ENCODE measurements around the gene SLC1A2. TPM values are rescaled to one million over a fixed set of nuclear protein-coding genes. Genes with fewer than 3 reads are reported as not detected.

SLC1A2 gene
- total RNA-seq, 1 experiment from 2014 or later, result 0.71 TPM

DNA sequence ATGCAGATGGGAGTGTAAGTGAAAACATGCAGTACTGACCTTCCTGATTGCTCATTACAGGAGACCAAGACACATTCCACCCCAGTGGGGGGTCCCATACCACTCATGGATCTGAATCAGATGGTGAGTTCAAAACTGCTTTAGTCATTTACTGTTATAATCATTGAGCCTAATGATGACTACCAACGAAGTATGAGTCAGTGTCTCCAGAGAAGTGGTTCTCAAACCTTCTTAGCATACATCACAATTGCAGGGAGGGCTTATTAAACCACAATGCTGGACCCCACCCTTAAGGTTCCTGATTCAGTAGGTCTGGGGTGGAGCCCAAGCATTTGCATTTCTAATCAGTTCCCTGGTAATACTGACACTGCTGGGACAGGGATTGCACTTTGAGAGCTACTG is 204.6 kb downstream of the SLC1A2 start:
- no peak for DNase-seq (ENCODE audit: low read depth, low spot score)
- in situ Hi-C loops (cut with HindIII; ENCODE audit: low pct_unique_long_range_greater_than_20kb, low sequenced_read_pairs), result no loop called here

DNA sequence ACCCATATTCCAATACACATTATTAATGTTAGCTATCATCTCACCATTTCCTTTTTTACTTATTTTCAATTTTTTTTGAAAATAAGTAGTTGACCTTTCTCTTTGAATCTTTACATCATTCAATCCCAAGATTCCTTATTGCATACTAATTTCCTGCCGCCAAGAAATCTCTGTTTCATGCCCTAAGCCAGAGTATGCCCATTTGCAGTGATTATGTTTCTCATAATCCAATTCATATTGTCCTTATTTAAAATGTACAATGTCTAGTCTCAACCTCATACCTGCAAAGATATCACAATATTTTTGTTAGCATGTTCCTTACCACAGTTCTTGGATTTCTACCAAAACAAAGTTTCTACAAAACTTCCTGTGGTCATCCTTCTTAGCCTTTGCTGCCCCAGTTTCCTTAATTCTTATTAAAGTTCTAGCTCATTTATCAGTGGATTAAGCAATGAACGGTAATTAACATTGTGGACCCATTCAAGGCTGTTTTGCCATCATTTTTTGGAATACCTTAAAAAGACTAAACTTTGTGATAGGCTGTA is 205.1 kb downstream of the SLC1A2 start:
- in situ Hi-C loops (cut with HindIII; ENCODE audit: low pct_unique_long_range_greater_than_20kb, low sequenced_read_pairs), result no loop called here
- DNase-seq (ENCODE audit: low read depth, low spot score), result no peak

DNA sequence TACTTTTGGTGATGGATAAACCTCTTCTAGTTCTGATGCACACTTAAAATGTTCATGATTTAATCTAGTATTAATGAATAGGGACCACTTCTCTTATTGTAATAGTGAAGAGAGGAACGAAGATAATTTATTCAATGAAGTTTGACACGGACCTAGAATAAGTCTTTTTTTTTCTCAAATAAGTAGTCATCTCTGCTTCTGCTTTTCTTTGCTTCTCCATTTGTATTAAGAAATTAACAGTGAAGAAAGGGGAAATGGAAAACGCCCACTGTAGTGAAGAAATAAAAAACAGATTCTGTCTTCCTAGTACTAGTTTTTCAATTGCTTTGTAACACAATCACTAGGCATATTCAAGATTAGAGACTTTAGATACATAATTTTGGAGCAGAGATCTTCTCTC is 207.4 kb downstream of the SLC1A2 start:
- in situ Hi-C loops (cut with HindIII; ENCODE audit: low pct_unique_long_range_greater_than_20kb, low sequenced_read_pairs), result no loop called here
- DNase-seq (ENCODE audit: low read depth, low spot score), result no peak

DNA sequence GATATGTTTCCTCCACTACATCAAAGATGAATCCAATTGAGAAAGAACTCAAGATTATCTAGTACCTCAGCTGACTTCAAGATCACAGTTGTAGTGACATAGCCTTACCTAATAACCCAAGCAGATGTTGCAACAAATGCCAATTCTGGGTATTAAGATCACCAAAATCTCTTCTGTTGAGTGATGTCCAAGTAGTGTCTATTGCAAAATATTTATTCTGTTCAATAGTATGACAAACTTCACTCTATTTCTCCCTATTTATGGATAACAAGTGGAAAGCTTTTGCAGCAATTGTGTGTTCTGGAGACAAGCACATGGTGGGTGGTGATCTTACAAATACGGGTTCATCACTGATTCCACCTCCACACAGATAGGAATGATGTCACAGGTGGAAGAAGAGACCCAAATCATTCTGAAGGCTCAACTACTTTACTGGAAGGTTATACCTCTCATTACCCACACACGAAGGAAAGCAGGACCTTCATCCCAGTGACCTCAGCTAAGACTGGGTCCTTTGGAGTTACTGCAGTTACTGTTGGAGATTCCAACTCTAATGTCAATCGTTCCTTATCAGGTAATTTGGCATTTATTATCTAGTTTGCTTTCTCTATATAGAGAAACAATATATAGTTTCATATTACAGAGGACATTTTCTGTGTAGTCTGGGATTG is 208.3 kb downstream of the SLC1A2 start:
- no peak for DNase-seq (ENCODE audit: low read depth, low spot score)
- in situ Hi-C loops (cut with HindIII; ENCODE audit: low pct_unique_long_range_greater_than_20kb, low sequenced_read_pairs), result no loop called here

DNA sequence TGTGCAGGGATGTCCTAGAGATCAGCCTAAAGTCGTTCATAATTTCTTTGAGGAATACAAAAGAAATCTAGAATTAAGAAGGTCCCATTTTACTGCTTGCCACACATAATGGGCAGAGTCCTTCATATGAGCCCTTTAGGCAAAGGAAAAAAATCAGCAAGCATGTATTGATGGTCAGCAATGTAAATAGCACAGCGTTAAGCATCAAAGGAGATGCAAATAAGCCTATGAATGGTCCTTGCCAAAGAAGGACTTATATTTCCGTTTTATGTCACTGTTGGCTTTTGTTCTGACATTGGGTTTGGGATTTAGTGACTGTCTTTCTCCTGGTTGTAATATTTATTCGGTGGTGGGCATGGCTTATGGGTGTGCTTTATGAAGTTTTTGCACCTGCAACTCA is 210.6 kb downstream of the SLC1A2 start:
- DNase-seq (ENCODE audit: low read depth, low spot score), result no peak
- in situ Hi-C loops (cut with HindIII; ENCODE audit: low pct_unique_long_range_greater_than_20kb, low sequenced_read_pairs), result no loop called here

DNA sequence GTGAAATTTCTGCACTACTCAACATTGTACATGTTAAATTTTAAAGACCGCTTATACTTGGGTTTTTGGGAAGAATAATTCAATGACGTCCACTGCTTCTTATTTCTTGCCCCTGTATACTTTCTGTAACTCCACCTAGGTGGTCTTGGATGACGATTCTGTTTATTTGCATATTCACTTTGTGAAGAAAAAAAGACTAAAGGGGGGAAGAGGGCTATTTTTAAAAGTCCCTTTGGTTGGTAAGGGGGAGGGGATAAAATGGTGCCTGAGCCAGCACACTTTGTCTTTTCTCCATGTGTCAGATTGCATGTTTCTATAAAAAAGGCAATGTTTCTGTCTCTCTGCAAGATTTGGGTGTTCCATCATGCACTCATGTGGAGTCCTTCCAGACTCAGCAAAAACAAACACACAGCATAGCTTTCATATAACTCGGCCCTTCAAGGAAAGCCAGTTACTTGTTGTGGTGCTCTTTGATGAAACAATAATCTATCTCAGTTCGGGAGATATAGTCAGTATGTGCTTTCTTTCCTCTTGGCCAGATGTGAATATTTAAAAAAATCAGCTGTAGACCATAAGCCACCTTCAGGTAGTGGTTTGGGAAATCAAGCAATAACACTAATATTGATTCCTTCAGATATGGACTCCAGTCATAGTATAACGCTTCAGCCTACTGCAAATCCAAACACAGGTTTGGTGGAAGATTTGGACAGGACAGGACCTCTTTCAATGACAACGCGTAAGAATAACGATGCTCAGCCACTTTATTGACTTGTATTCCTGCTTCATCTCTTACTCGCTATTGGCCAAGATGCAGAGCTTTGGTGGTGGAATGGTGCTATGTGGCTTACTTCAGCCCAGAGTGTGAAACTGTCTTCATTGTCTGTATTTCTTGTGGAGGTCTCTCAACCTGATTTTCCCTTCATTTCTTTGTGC is 211.6 kb downstream of the SLC1A2 start:
- in situ Hi-C loops (cut with HindIII; ENCODE audit: low pct_unique_long_range_greater_than_20kb, low sequenced_read_pairs), result no loop called here
- DNase-seq (ENCODE audit: low read depth, low spot score), result no peak

DNA sequence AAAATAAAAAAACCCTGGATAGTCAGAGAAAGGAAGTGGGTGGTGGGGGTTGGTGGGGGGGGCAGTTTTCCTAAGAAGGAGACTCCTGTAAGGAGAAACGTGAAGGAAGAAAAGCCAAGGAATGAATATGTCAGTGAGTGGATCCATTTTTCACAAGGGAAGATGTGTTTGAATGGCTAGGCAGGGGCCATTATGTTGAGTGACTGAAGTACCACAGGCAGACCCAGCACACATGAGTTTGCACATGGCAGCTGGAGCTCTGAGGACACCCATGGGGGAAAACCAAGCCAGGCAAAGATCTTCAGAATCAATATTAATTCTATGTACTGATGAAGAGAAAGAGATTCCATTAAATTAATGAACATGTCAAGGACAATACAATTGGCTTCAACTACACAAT is 212.7 kb downstream of the SLC1A2 start:
- no peak for DNase-seq (ENCODE audit: low read depth, low spot score)
- in situ Hi-C loops (cut with HindIII; ENCODE audit: low pct_unique_long_range_greater_than_20kb, low sequenced_read_pairs), result no loop called here

DNA sequence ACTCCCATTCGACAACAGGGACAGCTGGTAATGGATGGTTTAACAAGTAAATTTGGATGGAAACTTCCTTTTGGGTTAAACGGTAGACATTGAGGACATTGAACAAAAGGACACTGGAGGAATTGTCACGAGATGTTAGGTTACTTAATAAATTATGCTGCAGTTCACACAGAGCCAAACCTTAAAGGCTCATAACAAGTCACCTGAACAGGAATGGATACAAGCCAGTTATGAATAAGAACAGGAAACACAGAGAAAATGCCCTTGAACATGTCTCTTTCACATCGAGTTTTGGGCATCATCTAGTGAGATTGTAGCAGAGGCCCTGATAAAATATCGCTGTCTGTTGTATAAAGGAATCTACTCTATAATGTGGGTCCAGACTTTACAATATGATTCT is 214.7 kb downstream of the SLC1A2 start:
- no peak for DNase-seq (ENCODE audit: low read depth, low spot score)
- in situ Hi-C loops (cut with HindIII; ENCODE audit: low pct_unique_long_range_greater_than_20kb, low sequenced_read_pairs), result no loop called here

Small RNAs within 50 kb of the gene (small RNA-seq; reads per million reads assigned to genes)
- gene AC090625.1, result 0 to 0.05 reads per million in 2 experiments

Other genes with a start within 250 kb of the SLC1A2 start
- not detected in 2 replicates for gene PAMR1, start 106.1 kb upstream of the SLC1A2 start, total RNA-seq (2014; rRNA removed; shearing (Covaris generic))
- gene FJX1, start 198.9 kb upstream of the SLC1A2 start, total RNA-seq (2014; rRNA removed; shearing (Covaris generic)), result 10.0 and 13.5 TPM in 2 replicates
- 30.6 and 32.2 TPM in 2 replicates for gene TRIM44, start 243.2 kb upstream of the SLC1A2 start, total RNA-seq (2014; rRNA removed; shearing (Covaris generic))